Esophagus muscularis mucosa (tissue), 3 donors: ENCODE data around the gene EP400.

Experiments used
- EP300 ChIP-seq: sonication (generic); formaldehyde crosslinking; IDR thresholded peaks from one replicate; pipeline ENCODE4 v1.6.1; 2017; ENCODE audit warnings: antibody characterized with exemption
- POLR2A ChIP-seq: fragments of 450-650 bp; IDR thresholded peaks from one replicate; pipeline ENCODE4 v1.6.1; 2017; ENCODE audit warnings: antibody characterized with exemption, moderate library complexity, mild to moderate bottlenecking, low read depth
- POLR2AphosphoS5 ChIP-seq, 2 donors: sonication (generic); formaldehyde crosslinking; IDR thresholded peaks; one replicate each; pipeline ENCODE4 v1.6.1; 2017; ENCODE audit warnings: antibody characterized with exemption in 2 of 2

- no peak for TF ChIP-seq EP300
- TF ChIP-seq POLR2AphosphoS5 (IDR thresholded peaks at IDR 0.05), result no peak
- no peak for TF ChIP-seq POLR2A
Observed at GRCh38 chr12:131902332-131903241, 47.2 kb upstream of the EP400 start.
